Measurements from ENCODE around the gene PIK3R4. TPM values are rescaled to one million over a fixed set of nuclear protein-coding genes. Genes with fewer than 3 reads are reported as not detected.

PIK3R4 gene
- total RNA-seq, 2 experiments from 2014 or later: 13.7 to 14.5 TPM

DNA sequence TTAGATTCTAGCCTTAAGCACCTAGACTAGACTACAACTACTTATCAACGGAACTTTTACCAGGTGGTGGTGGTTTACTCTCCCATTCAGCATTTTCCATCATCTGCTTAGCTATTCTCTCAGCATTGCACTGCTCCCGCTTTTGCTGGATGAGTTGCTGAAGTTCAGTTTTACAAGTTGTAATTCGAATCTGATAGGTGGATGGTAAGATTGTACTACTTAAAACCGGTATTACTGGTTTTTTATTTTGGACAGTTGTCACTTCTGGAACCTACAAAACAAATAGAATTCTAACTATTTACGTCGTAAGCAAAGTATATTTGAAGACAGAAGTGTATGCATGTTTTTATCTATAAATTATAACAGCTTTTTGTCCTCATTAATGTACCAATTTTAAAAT lies 41.1 kb downstream of the PIK3R4 start:
- Mint-ChIP-seq H3K27me3 (no peaks in the 10 kb centered on the region), H3K9me3 (no peaks in the 10 kb centered on the region)
- TF ChIP-seq, protein P1, sequence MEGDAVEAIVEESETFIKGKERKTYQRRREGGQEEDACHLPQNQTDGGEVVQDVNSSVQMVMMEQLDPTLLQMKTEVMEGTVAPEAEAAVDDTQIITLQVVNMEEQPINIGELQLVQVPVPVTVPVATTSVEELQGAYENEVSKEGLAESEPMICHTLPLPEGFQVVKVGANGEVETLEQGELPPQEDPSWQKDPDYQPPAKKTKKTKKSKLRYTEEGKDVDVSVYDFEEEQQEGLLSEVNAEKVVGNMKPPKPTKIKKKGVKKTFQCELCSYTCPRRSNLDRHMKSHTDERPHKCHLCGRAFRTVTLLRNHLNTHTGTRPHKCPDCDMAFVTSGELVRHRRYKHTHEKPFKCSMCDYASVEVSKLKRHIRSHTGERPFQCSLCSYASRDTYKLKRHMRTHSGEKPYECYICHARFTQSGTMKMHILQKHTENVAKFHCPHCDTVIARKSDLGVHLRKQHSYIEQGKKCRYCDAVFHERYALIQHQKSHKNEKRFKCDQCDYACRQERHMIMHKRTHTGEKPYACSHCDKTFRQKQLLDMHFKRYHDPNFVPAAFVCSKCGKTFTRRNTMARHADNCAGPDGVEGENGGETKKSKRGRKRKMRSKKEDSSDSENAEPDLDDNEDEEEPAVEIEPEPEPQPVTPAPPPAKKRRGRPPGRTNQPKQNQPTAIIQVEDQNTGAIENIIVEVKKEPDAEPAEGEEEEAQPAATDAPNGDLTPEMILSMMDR (IDR thresholded peaks at IDR 0.05): no peak

DNA sequence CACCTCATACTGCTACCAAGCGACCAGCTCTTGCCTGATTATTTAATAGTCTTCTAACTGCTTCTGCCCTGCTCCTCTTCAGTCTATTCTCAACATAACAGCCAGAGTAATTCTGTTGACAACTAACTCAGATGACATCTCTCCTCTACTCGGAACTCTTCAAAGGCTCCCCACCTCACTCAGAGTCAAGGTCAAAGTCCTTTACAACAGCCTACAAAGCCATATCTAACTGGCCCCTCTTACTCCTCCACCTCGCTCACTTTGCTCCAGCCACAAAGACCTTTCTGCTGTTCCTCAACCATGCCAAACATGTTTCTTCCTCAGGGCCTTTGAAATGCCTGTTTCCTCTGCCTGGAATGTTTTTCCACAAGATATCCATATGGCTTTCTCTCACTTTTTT lies 43.6 kb downstream of the PIK3R4 start:
- Mint-ChIP-seq H3K36me3 (ENCODE audit: low read depth) (peaks cover 90% of the 10 kb centered on the region), H3K4me3 (no peak overlapping the region)
- POLR2A ChIA-PET: no interaction called here

More for the DNA sequence above, 41.1 kb downstream of the PIK3R4 start:
- no peak overlapping the region for H3K27ac ChIP-seq (ENCODE audit: low read depth in 1 of 2, low read length in 2 of 2)
- H3K4me3 ChIP-seq (ENCODE audit: low read length): no peak overlapping the region
- H3K36me3 ChIP-seq (ENCODE audit: insufficient read depth, low read length): peaks cover 51% of the 10 kb centered on the region
- H3K27ac Mint-ChIP-seq: no peak overlapping the region
- H3K4me3 Mint-ChIP-seq: no peak overlapping the region
- H3K36me3 Mint-ChIP-seq (ENCODE audit: low read depth): peaks cover 85% of the 10 kb centered on the region
- H3K4me1 Mint-ChIP-seq (ENCODE audit: low read depth): no peaks in the 10 kb centered on the region
- ChIA-PET CTCF (no interaction called here), POLR2A (no interaction called here)
- H3K27me3 ChIP-seq (ENCODE audit: control insufficient read depth in 1 of 2, insufficient read depth in 2 of 2, low read length in 2 of 2): no peaks in the 10 kb centered on the region
- ATAC-seq (ENCODE audit: poor library complexity) (no peak), DNase-seq (no peak)
- no peaks in the 10 kb centered on the region for H3K4me1 ChIP-seq (ENCODE audit: insufficient read depth, low read length)
- H3K9me3 ChIP-seq (ENCODE audit: control insufficient read depth in 1 of 2, insufficient read depth in 1 of 2, low read length in 2 of 2): no peaks in the 10 kb centered on the region
- intact Hi-C loops (cut with DNase I, micrococcal nuclease): no loop called here

DNA sequence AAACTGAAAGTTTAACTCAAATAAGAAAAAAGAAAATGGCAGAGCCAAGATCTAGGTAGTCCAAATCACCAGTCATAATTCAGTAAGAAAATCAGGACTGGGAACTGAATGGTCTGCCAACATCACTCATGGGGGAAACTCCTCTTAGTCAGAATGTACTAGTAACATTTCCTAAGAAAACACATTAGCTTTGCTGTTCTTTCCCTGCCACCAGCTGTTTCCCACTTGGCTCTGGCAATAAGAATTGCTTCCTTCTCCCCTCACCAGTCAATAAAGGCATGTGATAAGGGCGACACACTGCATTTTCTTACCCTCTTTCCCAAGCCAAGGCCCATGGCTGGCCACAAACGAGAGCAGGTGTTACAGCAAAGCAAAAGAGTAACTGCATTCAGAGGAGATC lies 46.1 kb downstream of the PIK3R4 start:
- no peak for DNase-seq
- TF ChIP-seq, protein P1 (IDR thresholded peaks at IDR 0.05): no peak
- no peaks in the 10 kb centered on the region for H3K4me1 Mint-ChIP-seq (ENCODE audit: low read depth)
- peaks cover 46% of the 10 kb centered on the region for H3K36me3 ChIP-seq (ENCODE audit: insufficient read depth, low read length)
- H3K27me3 ChIP-seq (ENCODE audit: control insufficient read depth in 1 of 2, insufficient read depth in 2 of 2, low read length in 2 of 2): no peaks in the 10 kb centered on the region
- intact Hi-C loops (cut with DNase I, micrococcal nuclease): loop anchor here (2.0 to 5.0 kb wide), 2 partner anchors 192 kb away; partner anchors contain the start of gene ATP2C1 (in 1 of the 2)
- no peak for ATAC-seq (ENCODE audit: poor library complexity)
- H3K27ac Mint-ChIP-seq: no peak overlapping the region
- CTCF ChIA-PET: interaction anchor here (0.6 kb wide), 1 partner anchor 10 kb away, joined by 3 read pairs; no protein-coding TSS in a partner anchor
- no peak overlapping the region for H3K27ac ChIP-seq (ENCODE audit: low read depth in 1 of 2, low read length in 2 of 2)
- peaks cover 89% of the 10 kb centered on the region for H3K36me3 Mint-ChIP-seq (ENCODE audit: low read depth)
- H3K4me1 ChIP-seq (ENCODE audit: insufficient read depth, low read length): no peaks in the 10 kb centered on the region
- H3K4me3 ChIP-seq (ENCODE audit: low read length): no peak overlapping the region
- no peaks in the 10 kb centered on the region for H3K9me3 ChIP-seq (ENCODE audit: control insufficient read depth in 1 of 2, insufficient read depth in 1 of 2, low read length in 2 of 2)
- H3K4me3 Mint-ChIP-seq: no peak overlapping the region
- no peaks in the 10 kb centered on the region for H3K9me3 Mint-ChIP-seq
- H3K27me3 Mint-ChIP-seq: no peaks in the 10 kb centered on the region
- POLR2A ChIA-PET: no interaction called here

More for the DNA sequence above, 43.6 kb downstream of the PIK3R4 start:
- Mint-ChIP-seq H3K27ac (no peak overlapping the region), H3K9me3 (no peaks in the 10 kb centered on the region), H3K27me3 (no peaks in the 10 kb centered on the region), H3K4me1 (ENCODE audit: low read depth) (no peaks in the 10 kb centered on the region)
- no peaks in the 10 kb centered on the region for H3K9me3 ChIP-seq (ENCODE audit: control insufficient read depth in 1 of 2, insufficient read depth in 1 of 2, low read length in 2 of 2)
- no peaks in the 10 kb centered on the region for H3K27me3 ChIP-seq (ENCODE audit: control insufficient read depth in 1 of 2, insufficient read depth in 2 of 2, low read length in 2 of 2)
- CTCF ChIA-PET: no interaction called here
- H3K4me3 ChIP-seq (ENCODE audit: low read length): no peak overlapping the region
- ATAC-seq (ENCODE audit: poor library complexity) (no peak), DNase-seq (no peak)
- H3K36me3 ChIP-seq (ENCODE audit: insufficient read depth, low read length): peaks cover 50% of the 10 kb centered on the region
- H3K27ac ChIP-seq (ENCODE audit: low read depth in 1 of 2, low read length in 2 of 2): no peak overlapping the region
- TF ChIP-seq, protein P1 (IDR thresholded peaks at IDR 0.05): no peak
- H3K4me1 ChIP-seq (ENCODE audit: insufficient read depth, low read length): no peaks in the 10 kb centered on the region
- intact Hi-C loops (cut with DNase I, micrococcal nuclease): loop anchor here in 1 of 2 experiments (5.0 kb wide), 1 partner anchor 189 kb away; the partner anchor contains the start of gene ATP2C1

All from CD4-positive, alpha-beta T cell (primary cell).